Keratinocyte (primary cell): ENCODE results near the gene GRAMD4. TPM values are rescaled to one million over a fixed set of nuclear protein-coding genes. Genes with fewer than 3 reads are reported as not detected.

Experiments
- DNase-seq: peaks from one replicate; pipeline ENCODE4 v3.0.0-alpha.2; 2011; ENCODE audit warnings: low read depth, missing footprints, low spot score
- FAIRE-seq: peaks from 2 replicates; lab custom pipeline; 2011; peaks lifted over from hg19 to GRCh38; lab: Jason Lieb, UNC
- H2AFZ ChIP-seq: 2 replicates; pipeline ENCODE4 v1.6.0; 2012; ENCODE audit warnings: low read length, control low read depth, inconsistent platforms; ENCODE audit not compliant: control insufficient read depth
- H3K27ac ChIP-seq: 2 replicates; pipeline ENCODE4 v1.5.1; 2011; ENCODE audit warnings: low read length; ENCODE audit not compliant: control insufficient read depth, insufficient read depth
- H3K27me3 ChIP-seq: 3 replicates; pipeline ENCODE4 v1.6.0; 2011; ENCODE audit warnings: low read length; ENCODE audit not compliant: control insufficient read depth, insufficient read depth; ENCODE audit errors: extremely low read depth
- H3K36me3 ChIP-seq, 2 experiments: 2 replicates in 1 of 2; 3 replicates in 1 of 2; pipeline ENCODE4 v1.5.1; 2011; ENCODE audit warnings: low read length in 2 of 2, mild to moderate bottlenecking in 1 of 2; ENCODE audit not compliant: control insufficient read depth in 2 of 2, insufficient read depth in 2 of 2; ENCODE audit errors: extremely low read depth in 1 of 2
- H3K4me1 ChIP-seq: 3 replicates; pipeline ENCODE4 v1.5.1; 2011; ENCODE audit warnings: low read length; ENCODE audit not compliant: control insufficient read depth, insufficient read depth; ENCODE audit errors: extremely low read depth
- H3K4me2 ChIP-seq: 3 replicates; pipeline ENCODE4 v1.6.0; 2011; ENCODE audit warnings: low read depth, low read length; ENCODE audit not compliant: control insufficient read depth, insufficient read depth; ENCODE audit errors: extremely low read depth
- H3K4me3 ChIP-seq, 3 experiments: fragments of 200-600 bp in 1 of 3; sonication (generic) in 1 of 3; 2 replicates in 2 of 3; 3 replicates in 1 of 3; pipeline ENCODE4 v1.5.1; 2011 to 2016; ENCODE audit warnings: low read length in 3 of 3, mild to moderate bottlenecking in 3 of 3, control low read depth in 2 of 3, inconsistent platforms in 1 of 3, low read depth in 1 of 3, mixed read lengths in 1 of 3, mixed run types in 1 of 3, moderate library complexity in 1 of 3; ENCODE audit not compliant: control insufficient read depth in 2 of 3, insufficient read depth in 2 of 3; ENCODE audit errors: extremely low read depth in 1 of 3
- H3K79me2 ChIP-seq: 2 replicates; pipeline ENCODE4 v1.6.0; 2012; ENCODE audit warnings: low read length; ENCODE audit not compliant: control insufficient read depth, insufficient read depth
- H3K9ac ChIP-seq: 3 replicates; pipeline ENCODE4 v1.6.0; 2011; ENCODE audit warnings: low read length; ENCODE audit not compliant: control insufficient read depth, insufficient read depth; ENCODE audit errors: extremely low read depth
- H3K9me1 ChIP-seq: 3 replicates; pipeline ENCODE4 v1.6.0; 2011; ENCODE audit warnings: low read length; ENCODE audit not compliant: control insufficient read depth, insufficient read depth; ENCODE audit errors: extremely low read depth
- H3K9me3 ChIP-seq: 2 replicates; pipeline ENCODE4 v1.5.1; 2012; ENCODE audit warnings: low read depth, low read length; ENCODE audit not compliant: control insufficient read depth
- H4K20me1 ChIP-seq: 3 replicates; pipeline ENCODE4 v1.6.0; 2011; ENCODE audit warnings: low read length; ENCODE audit not compliant: control insufficient read depth, insufficient read depth; ENCODE audit errors: extremely low read depth
- EZH2 ChIP-seq: IDR thresholded peaks from one replicate; pipeline ENCODE4 v1.6.1; 2012; ENCODE audit warnings: inconsistent platforms, mild to moderate bottlenecking, low read length, moderate library complexity
- dilution Hi-C: fragments of 300-500 bp; cut with MboI; formaldehyde crosslinking; loops from one replicate; pipeline ENCODE4 v1.7.0; 2020; ENCODE audit warnings: low sequenced_read_pairs; ENCODE audit not compliant: extremely low pct_ligation_motif_present
- polyA plus RNA-seq, 5 experiments: library from polyadenylated mRNA; depleted of rRNA in 3 of 5; stranded (reverse) in 3 of 5; stranded (forward) in 1 of 5; unstranded in 1 of 5; fragments of >200 nt; gene quantifications; 1 replicate in 1 of 5; 2 replicates in 3 of 5; 3 replicates in 1 of 5; pipeline versions ENCODE4 v1.2.1 to v1.2.3, GENCODE V29; 2011 to 2012; ENCODE audit warnings: missing spikeins in 2 of 5, low read depth in 1 of 5, low replicate concordance in 1 of 5
- TF ChIP-seq, protein P1 (sequence below), 3 experiments: IDR thresholded peaks in 1 of 3; conservative IDR thresholded peaks in 1 of 3; optimal IDR thresholded peaks in 1 of 3; 2 replicates in 2 of 3; 3 replicates in 1 of 3; pipeline versions ENCODE3 to v1.5.1; 2011; ENCODE audit warnings: low read length in 3 of 3, mild to moderate bottlenecking in 3 of 3, moderate library complexity in 2 of 3, control low read depth in 1 of 3, inconsistent platforms in 1 of 3; ENCODE audit not compliant: insufficient read depth in 2 of 3; ENCODE audit errors: extremely low read depth in 1 of 3

The GRAMD4 gene
- polyA plus RNA-seq, 1 donor (not counting 4 experiments of a cell fraction or from before 2014, with no cell fraction given), result 17.3 TPM

DNA sequence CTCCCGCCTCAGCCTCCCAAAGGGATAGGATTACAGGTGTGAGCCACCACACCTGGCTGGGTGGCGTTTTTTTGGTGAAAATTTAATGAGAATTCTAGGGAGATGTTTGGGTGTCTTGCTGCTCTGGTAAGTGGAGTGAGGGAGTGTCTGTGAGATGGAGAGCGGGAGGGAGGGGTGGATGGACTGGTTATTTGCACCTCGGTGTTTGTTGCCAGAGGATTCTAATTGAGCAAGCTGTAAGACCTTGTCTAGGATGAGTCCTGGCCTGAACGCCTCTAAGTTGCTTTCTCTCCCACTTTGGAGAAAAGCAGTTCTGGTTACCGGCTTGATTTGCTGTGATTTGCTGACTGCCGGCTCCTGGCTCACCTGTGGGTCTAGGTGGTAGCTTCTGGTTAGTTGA is 22.0 kb upstream of the GRAMD4 start:
- no peaks in the 10 kb centered on the region for H4K20me1 ChIP-seq
- no peak overlapping the region for H3K4me3 ChIP-seq
- dilution Hi-C loops, result no loop called here
- H3K9me3 ChIP-seq, result no peaks in the 10 kb centered on the region
- H2AFZ ChIP-seq, result no peak overlapping the region
- DNase-seq, result no peak
- H3K36me3 ChIP-seq, result no peaks in the 10 kb centered on the region
- H3K27me3 ChIP-seq, result peaks cover 5% of the 10 kb centered on the region
- H3K9me1 ChIP-seq, result no peaks in the 10 kb centered on the region
- FAIRE-seq, result no peak
- TF ChIP-seq, protein P1, sequence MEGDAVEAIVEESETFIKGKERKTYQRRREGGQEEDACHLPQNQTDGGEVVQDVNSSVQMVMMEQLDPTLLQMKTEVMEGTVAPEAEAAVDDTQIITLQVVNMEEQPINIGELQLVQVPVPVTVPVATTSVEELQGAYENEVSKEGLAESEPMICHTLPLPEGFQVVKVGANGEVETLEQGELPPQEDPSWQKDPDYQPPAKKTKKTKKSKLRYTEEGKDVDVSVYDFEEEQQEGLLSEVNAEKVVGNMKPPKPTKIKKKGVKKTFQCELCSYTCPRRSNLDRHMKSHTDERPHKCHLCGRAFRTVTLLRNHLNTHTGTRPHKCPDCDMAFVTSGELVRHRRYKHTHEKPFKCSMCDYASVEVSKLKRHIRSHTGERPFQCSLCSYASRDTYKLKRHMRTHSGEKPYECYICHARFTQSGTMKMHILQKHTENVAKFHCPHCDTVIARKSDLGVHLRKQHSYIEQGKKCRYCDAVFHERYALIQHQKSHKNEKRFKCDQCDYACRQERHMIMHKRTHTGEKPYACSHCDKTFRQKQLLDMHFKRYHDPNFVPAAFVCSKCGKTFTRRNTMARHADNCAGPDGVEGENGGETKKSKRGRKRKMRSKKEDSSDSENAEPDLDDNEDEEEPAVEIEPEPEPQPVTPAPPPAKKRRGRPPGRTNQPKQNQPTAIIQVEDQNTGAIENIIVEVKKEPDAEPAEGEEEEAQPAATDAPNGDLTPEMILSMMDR (optimal IDR thresholded peaks at IDR 0.05 in 1 of 3, IDR thresholded peaks at IDR 0.05 in 1 of 3, conservative IDR thresholded peaks at IDR 0.05 in 1 of 3; ENCODE audit: extremely low read depth in 1 of 3, insufficient read depth in 2 of 3, low read length in 3 of 3), result no peak
- no peak for TF ChIP-seq EZH2
- H3K4me2 ChIP-seq, result no peak overlapping the region
- no peak overlapping the region for H3K9ac ChIP-seq
- no peak overlapping the region for H3K27ac ChIP-seq
- H3K79me2 ChIP-seq, result no peaks in the 10 kb centered on the region
- H3K4me1 ChIP-seq, result peaks cover 2% of the 10 kb centered on the region

DNA sequence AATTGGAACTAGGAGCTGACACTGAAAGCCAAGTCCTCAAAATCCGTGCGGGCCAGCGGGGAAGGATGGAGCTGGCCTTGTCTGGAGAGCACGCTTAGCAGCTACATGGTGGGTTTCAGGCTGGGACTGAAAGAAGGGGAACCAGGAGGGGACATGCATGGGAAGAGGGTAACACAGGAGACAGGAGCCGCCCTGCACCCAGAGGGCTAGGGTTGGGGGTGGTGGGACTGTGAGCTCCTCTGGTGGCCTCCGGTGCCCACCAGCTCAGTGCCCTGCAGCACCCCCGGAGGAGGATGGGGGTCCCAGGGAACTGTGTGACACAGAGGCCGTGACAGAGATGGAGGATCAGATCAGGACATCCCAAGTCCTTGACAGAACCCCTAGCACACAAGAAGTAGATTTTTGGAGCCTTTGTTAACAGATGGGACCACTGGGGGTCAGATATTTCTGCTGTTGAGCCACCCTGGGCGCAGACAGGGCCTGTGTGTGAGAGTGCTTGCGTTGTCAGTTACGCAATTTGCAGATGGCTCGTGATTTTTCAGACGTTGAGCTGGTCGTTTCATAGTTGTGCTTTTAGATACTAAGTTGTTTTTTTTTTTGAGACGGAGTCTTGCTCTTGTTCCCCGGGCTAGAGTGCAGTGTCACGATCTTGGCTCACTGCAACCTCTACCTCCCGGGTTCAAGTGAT is 21.3 kb upstream of the GRAMD4 start:
- TF ChIP-seq, protein P1 (optimal IDR thresholded peaks at IDR 0.05 in 1 of 3, IDR thresholded peaks at IDR 0.05 in 1 of 3, conservative IDR thresholded peaks at IDR 0.05 in 1 of 3; ENCODE audit: extremely low read depth in 1 of 3, insufficient read depth in 2 of 3, low read length in 3 of 3), result no peak
- no peak for TF ChIP-seq EZH2
- FAIRE-seq (no peak), DNase-seq (no peak)
- H3K27me3 ChIP-seq, result peaks cover 5% of the 10 kb centered on the region
- no peak overlapping the region for H3K27ac ChIP-seq
- no peak overlapping the region for H3K4me3 ChIP-seq
- H3K9me3 ChIP-seq, result no peaks in the 10 kb centered on the region
- no peaks in the 10 kb centered on the region for H3K36me3 ChIP-seq
- no peak overlapping the region for H2AFZ ChIP-seq
- peaks cover 2% of the 10 kb centered on the region for H3K4me1 ChIP-seq
- dilution Hi-C loops, result no loop called here
- H3K9ac ChIP-seq, result no peak overlapping the region
- no peaks in the 10 kb centered on the region for H3K9me1 ChIP-seq
- no peaks in the 10 kb centered on the region for H4K20me1 ChIP-seq
- no peak overlapping the region for H3K4me2 ChIP-seq
- no peaks in the 10 kb centered on the region for H3K79me2 ChIP-seq
